Measurements from ENCODE around the gene CDIP1.

CDIP1 gene

DNA sequence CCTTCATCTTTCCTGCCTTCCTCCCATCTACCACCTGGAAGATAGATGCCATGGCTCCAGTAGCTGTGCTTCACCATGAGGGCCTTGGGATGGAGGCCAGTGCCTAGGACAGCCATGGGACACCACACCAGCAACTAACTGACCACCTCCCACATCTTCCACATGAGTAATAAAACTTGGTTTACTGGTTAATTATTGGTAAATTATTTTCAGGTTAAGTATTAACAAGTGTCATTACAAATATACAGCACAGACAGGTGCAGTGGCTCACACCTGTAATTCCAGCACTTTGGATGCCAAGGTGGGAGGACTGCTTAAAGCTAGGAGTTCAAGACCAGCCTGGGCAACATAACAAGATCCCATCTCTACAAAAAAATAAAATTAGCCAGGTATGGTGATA is 14.0 kb downstream of the CDIP1 start:
- TF ChIP-seq, protein P1, sequence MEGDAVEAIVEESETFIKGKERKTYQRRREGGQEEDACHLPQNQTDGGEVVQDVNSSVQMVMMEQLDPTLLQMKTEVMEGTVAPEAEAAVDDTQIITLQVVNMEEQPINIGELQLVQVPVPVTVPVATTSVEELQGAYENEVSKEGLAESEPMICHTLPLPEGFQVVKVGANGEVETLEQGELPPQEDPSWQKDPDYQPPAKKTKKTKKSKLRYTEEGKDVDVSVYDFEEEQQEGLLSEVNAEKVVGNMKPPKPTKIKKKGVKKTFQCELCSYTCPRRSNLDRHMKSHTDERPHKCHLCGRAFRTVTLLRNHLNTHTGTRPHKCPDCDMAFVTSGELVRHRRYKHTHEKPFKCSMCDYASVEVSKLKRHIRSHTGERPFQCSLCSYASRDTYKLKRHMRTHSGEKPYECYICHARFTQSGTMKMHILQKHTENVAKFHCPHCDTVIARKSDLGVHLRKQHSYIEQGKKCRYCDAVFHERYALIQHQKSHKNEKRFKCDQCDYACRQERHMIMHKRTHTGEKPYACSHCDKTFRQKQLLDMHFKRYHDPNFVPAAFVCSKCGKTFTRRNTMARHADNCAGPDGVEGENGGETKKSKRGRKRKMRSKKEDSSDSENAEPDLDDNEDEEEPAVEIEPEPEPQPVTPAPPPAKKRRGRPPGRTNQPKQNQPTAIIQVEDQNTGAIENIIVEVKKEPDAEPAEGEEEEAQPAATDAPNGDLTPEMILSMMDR (conservative IDR thresholded peaks at IDR 0.05; ENCODE audit: low read depth, low read length): no peak
- H3K4me3 ChIP-seq (ENCODE audit: low read depth, low read length): no peak overlapping the region
- no peak for DNase-seq (ENCODE audit: low read depth)

- H3K4me3 ChIP-seq (ENCODE audit: low read depth, low read length): no peak overlapping the region
- TF ChIP-seq, protein P1 (conservative IDR thresholded peaks at IDR 0.05; ENCODE audit: low read depth, low read length): no peak
- DNase-seq (ENCODE audit: low read depth): no peak
These were observed 14.9 kb downstream of the CDIP1 start for GRCh38 chr16:4523686-4524085.

GRCh38 chr16:4522051-4522581 is 16.5 kb downstream of the CDIP1 start:
- TF ChIP-seq, protein P1 (conservative IDR thresholded peaks at IDR 0.05; ENCODE audit: low read depth, low read length): no peak
- DNase-seq (ENCODE audit: low read depth): peak; percentile 58
- no peak overlapping the region for H3K4me3 ChIP-seq (ENCODE audit: low read depth, low read length)

DNA sequence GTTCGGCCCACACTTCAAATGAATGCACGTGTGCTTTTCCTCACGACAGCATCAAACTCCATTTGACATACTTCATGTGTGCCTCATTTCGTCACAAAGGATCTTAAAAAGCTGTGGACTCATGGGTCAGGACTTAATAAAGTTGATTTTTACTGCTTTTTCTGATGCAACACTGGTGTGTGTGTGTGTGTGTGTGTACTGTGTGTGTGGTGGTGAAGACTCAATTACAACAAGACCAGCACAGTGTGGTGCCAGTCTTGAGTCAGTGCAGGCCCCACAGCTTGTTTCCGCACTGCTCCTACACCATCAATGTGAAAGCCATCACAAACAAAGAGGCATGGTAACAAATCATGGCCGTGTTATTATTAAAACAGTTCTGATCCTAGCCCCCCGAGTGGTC is 17.7 kb downstream of the CDIP1 start:
- DNase-seq (ENCODE audit: low read depth): peak; percentile 53
- H3K4me3 ChIP-seq (ENCODE audit: low read depth, low read length): no peak overlapping the region
- TF ChIP-seq, protein P1 (conservative IDR thresholded peaks at IDR 0.05; ENCODE audit: low read depth, low read length): no peak

GRCh38 chr16:4519274-4520058 is 19.1 kb downstream of the CDIP1 start:
- H3K4me3 ChIP-seq (ENCODE audit: low read depth, low read length): no peak overlapping the region
- TF ChIP-seq, protein P1 (conservative IDR thresholded peaks at IDR 0.05; ENCODE audit: low read depth, low read length): no peak
- no peak for DNase-seq (ENCODE audit: low read depth)

DNA sequence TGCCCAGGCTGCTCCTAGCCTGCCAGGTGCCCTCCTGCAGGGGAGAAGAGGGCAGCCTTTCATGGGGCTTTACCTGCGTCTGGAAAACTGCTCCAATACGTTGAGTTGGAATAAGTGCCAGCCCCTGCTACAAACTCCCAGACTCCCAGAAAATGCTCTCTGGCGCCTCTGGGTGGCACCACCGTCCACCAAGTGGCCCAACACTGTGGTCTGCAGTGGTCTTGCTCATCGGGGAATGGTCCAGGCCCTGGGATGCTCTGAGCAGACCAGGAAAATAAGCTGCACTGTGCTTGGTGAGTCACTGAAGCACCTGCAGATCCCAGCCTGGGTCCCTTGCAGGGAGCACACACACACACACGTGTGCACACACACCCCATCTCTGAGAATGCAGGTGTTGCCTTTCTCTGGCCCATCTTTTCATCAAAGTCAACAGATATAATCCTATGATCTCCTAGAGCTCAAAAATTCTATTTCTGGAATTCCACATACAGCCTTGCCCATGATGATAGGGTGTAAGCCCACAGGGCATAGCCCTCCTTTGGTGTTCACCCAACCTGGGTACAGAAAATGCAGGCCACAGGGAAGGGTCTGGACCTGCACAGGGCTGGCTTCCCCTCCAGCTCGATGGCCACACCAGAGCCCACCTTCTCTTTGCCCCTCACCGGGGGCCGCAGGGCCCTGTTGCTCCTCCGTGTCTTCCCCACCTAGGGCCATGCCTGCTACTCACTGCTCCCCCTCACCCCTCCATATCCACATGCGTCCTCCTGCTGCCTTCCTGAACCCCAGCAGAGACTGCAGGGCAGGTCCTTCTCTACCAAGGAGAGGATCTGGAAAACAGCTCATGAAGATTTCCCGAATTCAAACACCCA is 20.5 kb downstream of the CDIP1 start:
- H3K4me3 ChIP-seq (ENCODE audit: low read depth, low read length): no peak overlapping the region
- TF ChIP-seq, protein P1 (conservative IDR thresholded peaks at IDR 0.05; ENCODE audit: low read depth, low read length): peak; percentile 81
- peak; percentile 65 for DNase-seq (ENCODE audit: low read depth)

Data from choroid plexus epithelial cell (primary cell).